ENCODE measurements around the gene SPOP.
"Not testable (repeated sequence)": the region's sequence is repeated elsewhere in the genome, so short reads cannot be mapped to it uniquely, and the experiment has no call there.

Gene SPOP

GRCh38 chr17:49673679-49674078 lies 4.2 kb downstream of the SPOP start:
- not testable (repeated sequence) for H2BK15ac ChIP-seq (ENCODE audit: low read depth, poor library complexity, severe bottlenecking); H3K4me2 ChIP-seq (ENCODE audit: low read length, poor library complexity, severe bottlenecking); H3K27me3 ChIP-seq (ENCODE audit: control insufficient read depth in 1 of 2, insufficient read depth in 1 of 2, low read length in 2 of 2); DNase-seq; H2BK12ac ChIP-seq (ENCODE audit: low read length in 2 of 2); H2AK5ac ChIP-seq (ENCODE audit: low read length, severe bottlenecking); H3K27ac ChIP-seq (ENCODE audit: low read length, poor library complexity, severe bottlenecking); H3K9ac ChIP-seq (ENCODE audit: low read length); H2BK120ac ChIP-seq (ENCODE audit: low read depth, low read length); H3K14ac ChIP-seq (ENCODE audit: low read length in 2 of 2); H3K18ac ChIP-seq (ENCODE audit: low read depth in 1 of 2, low read length in 2 of 2); H3K4me1 ChIP-seq (ENCODE audit: control insufficient read depth, insufficient read depth, low read depth, low read length); H3K23ac ChIP-seq (ENCODE audit: low read length in 2 of 2); H3K4ac ChIP-seq (ENCODE audit: low read depth in 1 of 2, low read length in 2 of 2); H4K8ac ChIP-seq (ENCODE audit: low read length); H2AFZ ChIP-seq (ENCODE audit: low read depth, low read length); H3K4me3 ChIP-seq (ENCODE audit: insufficient read depth in 1 of 2, low read depth in 1 of 2, low read length in 2 of 2); H3K79me1 ChIP-seq (replicated peaks; ENCODE audit: low read length, poor library complexity, severe bottlenecking); H4K91ac ChIP-seq (ENCODE audit: low read length); H2BK5ac ChIP-seq (ENCODE audit: low read depth, low read length, poor library complexity, severe bottlenecking); H3K9me3 ChIP-seq (ENCODE audit: control insufficient read depth, low read length)
- WGBS = 97% methylated on average over 4 of the region's 6 CpGs
- H3K36me3 ChIP-seq (ENCODE audit: control insufficient read depth in 1 of 2, insufficient read depth in 2 of 2, low read depth in 1 of 2, low read length in 2 of 2) = peaks cover 0 to 14% of the 10 kb centered on the region in 2 experiments

GRCh38 chr17:49670641-49671040 lies 7.3 kb downstream of the SPOP start:
- no peak overlapping the region for H2AK5ac ChIP-seq (ENCODE audit: low read length, severe bottlenecking)
- 100% methylated on average over 1 of the region's 4 CpGs for WGBS
- H3K23ac ChIP-seq (ENCODE audit: low read length in 2 of 2) = no peak overlapping the region
- H2BK12ac ChIP-seq (ENCODE audit: low read length in 2 of 2) = no peak overlapping the region
- H3K14ac ChIP-seq (ENCODE audit: low read length in 2 of 2) = no peak overlapping the region
- H3K36me3 ChIP-seq (ENCODE audit: control insufficient read depth in 1 of 2, insufficient read depth in 2 of 2, low read depth in 1 of 2, low read length in 2 of 2) = peaks cover 2 to 26% of the 10 kb centered on the region in 2 experiments
- H2AFZ ChIP-seq (ENCODE audit: low read depth, low read length) = no peak overlapping the region
- H3K27ac ChIP-seq (ENCODE audit: low read length, poor library complexity, severe bottlenecking) = no peak overlapping the region
- no peaks in the 10 kb centered on the region for H3K9me3 ChIP-seq (ENCODE audit: control insufficient read depth, low read length)
- H4K91ac ChIP-seq (ENCODE audit: low read length) = no peak overlapping the region
- no peaks in the 10 kb centered on the region for H3K27me3 ChIP-seq (ENCODE audit: control insufficient read depth in 1 of 2, insufficient read depth in 1 of 2, low read length in 2 of 2)
- H2BK120ac ChIP-seq (ENCODE audit: low read depth, low read length) = no peak overlapping the region
- H3K18ac ChIP-seq (ENCODE audit: low read depth in 1 of 2, low read length in 2 of 2) = no peak overlapping the region
- no peak overlapping the region for H3K4me2 ChIP-seq (ENCODE audit: low read length, poor library complexity, severe bottlenecking)
- H3K4me3 ChIP-seq (ENCODE audit: insufficient read depth in 1 of 2, low read depth in 1 of 2, low read length in 2 of 2) = no peak overlapping the region
- H2BK15ac ChIP-seq (ENCODE audit: low read depth, poor library complexity, severe bottlenecking) = no peak overlapping the region
- H3K4ac ChIP-seq (ENCODE audit: low read depth in 1 of 2, low read length in 2 of 2) = no peak overlapping the region
- no peak overlapping the region for H3K9ac ChIP-seq (ENCODE audit: low read length)
- no peak overlapping the region for H2BK5ac ChIP-seq (ENCODE audit: low read depth, low read length, poor library complexity, severe bottlenecking)
- H3K79me1 ChIP-seq (replicated peaks; ENCODE audit: low read length, poor library complexity, severe bottlenecking) = peaks cover 5% of the 10 kb centered on the region
- no peak overlapping the region for H4K8ac ChIP-seq (ENCODE audit: low read length)
- H3K4me1 ChIP-seq (ENCODE audit: control insufficient read depth, insufficient read depth, low read depth, low read length) = peaks cover under 1% of the 10 kb centered on the region
- DNase-seq = no peak

- H2BK15ac ChIP-seq (ENCODE audit: low read depth, poor library complexity, severe bottlenecking) = no peak overlapping the region
- H3K23ac ChIP-seq (ENCODE audit: low read length in 2 of 2) = no peak overlapping the region
- H4K91ac ChIP-seq (ENCODE audit: low read length) = no peak overlapping the region
- H2BK12ac ChIP-seq (ENCODE audit: low read length in 2 of 2) = no peak overlapping the region
- H3K36me3 ChIP-seq (ENCODE audit: control insufficient read depth in 1 of 2, insufficient read depth in 2 of 2, low read depth in 1 of 2, low read length in 2 of 2) = peaks cover 2 to 20% of the 10 kb centered on the region in 2 experiments
- no peak overlapping the region for H4K8ac ChIP-seq (ENCODE audit: low read length)
- H3K79me1 ChIP-seq (replicated peaks; ENCODE audit: low read length, poor library complexity, severe bottlenecking) = peaks cover 5% of the 10 kb centered on the region
- no peak overlapping the region for H2BK5ac ChIP-seq (ENCODE audit: low read depth, low read length, poor library complexity, severe bottlenecking)
- no peak overlapping the region for H3K18ac ChIP-seq (ENCODE audit: low read depth in 1 of 2, low read length in 2 of 2)
- H3K4me3 ChIP-seq (ENCODE audit: insufficient read depth in 1 of 2, low read depth in 1 of 2, low read length in 2 of 2) = no peak overlapping the region
- H3K4me1 ChIP-seq (ENCODE audit: control insufficient read depth, insufficient read depth, low read depth, low read length) = no peaks in the 10 kb centered on the region
- no peak overlapping the region for H2AK5ac ChIP-seq (ENCODE audit: low read length, severe bottlenecking)
- H3K9ac ChIP-seq (ENCODE audit: low read length) = no peak overlapping the region
- H2AFZ ChIP-seq (ENCODE audit: low read depth, low read length) = no peak overlapping the region
- H3K27me3 ChIP-seq (ENCODE audit: control insufficient read depth in 1 of 2, insufficient read depth in 1 of 2, low read length in 2 of 2) = no peaks in the 10 kb centered on the region
- no peaks in the 10 kb centered on the region for H3K9me3 ChIP-seq (ENCODE audit: control insufficient read depth, low read length)
- no peak overlapping the region for H3K14ac ChIP-seq (ENCODE audit: low read length in 2 of 2)
- no peak overlapping the region for H3K4me2 ChIP-seq (ENCODE audit: low read length, poor library complexity, severe bottlenecking)
- no peak for DNase-seq
- no peak overlapping the region for H3K27ac ChIP-seq (ENCODE audit: low read length, poor library complexity, severe bottlenecking)
- H2BK120ac ChIP-seq (ENCODE audit: low read depth, low read length) = no peak overlapping the region
- H3K4ac ChIP-seq (ENCODE audit: low read depth in 1 of 2, low read length in 2 of 2) = no peak overlapping the region
- no CpG with 5 or more reads among the region's 1 CpG for WGBS
Observed at GRCh38 chr17:49670002-49670401, 7.9 kb downstream of the SPOP start.

- no peak overlapping the region for H3K4me2 ChIP-seq (ENCODE audit: low read length, poor library complexity, severe bottlenecking)
- H4K8ac ChIP-seq (ENCODE audit: low read length) = no peak overlapping the region
- WGBS = no CpG with 5 or more reads among the region's 2 CpGs
- H2BK120ac ChIP-seq (ENCODE audit: low read depth, low read length) = no peak overlapping the region
- no peak overlapping the region for H3K14ac ChIP-seq (ENCODE audit: low read length in 2 of 2)
- no peak overlapping the region for H3K23ac ChIP-seq (ENCODE audit: low read length in 2 of 2)
- no peak for DNase-seq
- no peak overlapping the region for H3K4me3 ChIP-seq (ENCODE audit: insufficient read depth in 1 of 2, low read depth in 1 of 2, low read length in 2 of 2)
- no peak overlapping the region for H3K18ac ChIP-seq (ENCODE audit: low read depth in 1 of 2, low read length in 2 of 2)
- no peak overlapping the region for H2BK12ac ChIP-seq (ENCODE audit: low read length in 2 of 2)
- H3K9ac ChIP-seq (ENCODE audit: low read length) = no peak overlapping the region
- no peak overlapping the region for H3K4ac ChIP-seq (ENCODE audit: low read depth in 1 of 2, low read length in 2 of 2)
- no peak overlapping the region for H2AK5ac ChIP-seq (ENCODE audit: low read length, severe bottlenecking)
- no peak overlapping the region for H3K27ac ChIP-seq (ENCODE audit: low read length, poor library complexity, severe bottlenecking)
- peaks cover 5 to 22% of the 10 kb centered on the region in 2 experiments for H3K36me3 ChIP-seq (ENCODE audit: control insufficient read depth in 1 of 2, insufficient read depth in 2 of 2, low read depth in 1 of 2, low read length in 2 of 2)
- no peak overlapping the region for H2BK5ac ChIP-seq (ENCODE audit: low read depth, low read length, poor library complexity, severe bottlenecking)
- no peaks in the 10 kb centered on the region for H3K9me3 ChIP-seq (ENCODE audit: control insufficient read depth, low read length)
- no peaks in the 10 kb centered on the region for H3K27me3 ChIP-seq (ENCODE audit: control insufficient read depth in 1 of 2, insufficient read depth in 1 of 2, low read length in 2 of 2)
- no peak overlapping the region for H2BK15ac ChIP-seq (ENCODE audit: low read depth, poor library complexity, severe bottlenecking)
- no peak overlapping the region for H4K91ac ChIP-seq (ENCODE audit: low read length)
- no peaks in the 10 kb centered on the region for H3K4me1 ChIP-seq (ENCODE audit: control insufficient read depth, insufficient read depth, low read depth, low read length)
- H2AFZ ChIP-seq (ENCODE audit: low read depth, low read length) = no peak overlapping the region
- H3K79me1 ChIP-seq (replicated peaks; ENCODE audit: low read length, poor library complexity, severe bottlenecking) = peaks cover 12% of the 10 kb centered on the region
Observed at GRCh38 chr17:49667854-49668253, 10.0 kb downstream of the SPOP start.
